ENCODE results near the gene EMSY. TPM values are rescaled to one million over a fixed set of nuclear protein-coding genes. Genes with fewer than 3 reads are reported as not detected.
A peak's percentile ranks its signal among the peaks of the same experiment; 100 is the strongest.

The EMSY gene
- total and polyA plus RNA-seq, 10 donors = 3.8 to 81.8 (median 32.1) TPM

DNA sequence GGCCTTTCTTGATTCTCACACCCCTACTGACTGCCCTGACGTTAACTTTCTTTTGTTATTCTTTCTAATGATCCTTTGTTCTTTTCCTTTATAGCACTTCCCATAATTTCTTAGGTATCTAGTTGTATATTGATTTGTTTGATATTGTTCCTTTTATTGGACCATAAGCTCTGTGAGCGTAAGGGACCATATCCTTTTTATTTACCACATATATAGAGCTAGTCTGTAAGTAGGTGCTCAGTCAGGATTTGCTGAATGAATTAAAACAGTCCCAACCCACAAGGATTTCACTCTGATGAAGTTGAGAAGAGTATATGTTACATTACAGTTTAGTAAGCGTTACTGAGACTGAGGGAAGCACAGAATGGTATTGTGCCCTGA is 68.8 kb downstream of the EMSY start:
- Histone ChIP-seq H3K9me3 (no peaks in the 10 kb centered on the region), H3K4me1 (peaks cover 0 to 12% (median 0%) of the 10 kb centered on the region in 6 donors), H3K27ac (peak overlapping the region in 2 of 8 donors; percentile 6 to 22), H3K36me3 (peaks cover 0 to 59% (median 5%) of the 10 kb centered on the region in 6 donors), H3K4me3 (no peak overlapping the region), H3K27me3 (replicated peaks in 1 of 7) (no peaks in the 10 kb centered on the region)
- intact Hi-C loops (cut with DNase I; ENCODE audit: low total_unique reads) = no loop called here
- TF ChIP-seq, protein P1, sequence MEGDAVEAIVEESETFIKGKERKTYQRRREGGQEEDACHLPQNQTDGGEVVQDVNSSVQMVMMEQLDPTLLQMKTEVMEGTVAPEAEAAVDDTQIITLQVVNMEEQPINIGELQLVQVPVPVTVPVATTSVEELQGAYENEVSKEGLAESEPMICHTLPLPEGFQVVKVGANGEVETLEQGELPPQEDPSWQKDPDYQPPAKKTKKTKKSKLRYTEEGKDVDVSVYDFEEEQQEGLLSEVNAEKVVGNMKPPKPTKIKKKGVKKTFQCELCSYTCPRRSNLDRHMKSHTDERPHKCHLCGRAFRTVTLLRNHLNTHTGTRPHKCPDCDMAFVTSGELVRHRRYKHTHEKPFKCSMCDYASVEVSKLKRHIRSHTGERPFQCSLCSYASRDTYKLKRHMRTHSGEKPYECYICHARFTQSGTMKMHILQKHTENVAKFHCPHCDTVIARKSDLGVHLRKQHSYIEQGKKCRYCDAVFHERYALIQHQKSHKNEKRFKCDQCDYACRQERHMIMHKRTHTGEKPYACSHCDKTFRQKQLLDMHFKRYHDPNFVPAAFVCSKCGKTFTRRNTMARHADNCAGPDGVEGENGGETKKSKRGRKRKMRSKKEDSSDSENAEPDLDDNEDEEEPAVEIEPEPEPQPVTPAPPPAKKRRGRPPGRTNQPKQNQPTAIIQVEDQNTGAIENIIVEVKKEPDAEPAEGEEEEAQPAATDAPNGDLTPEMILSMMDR (IDR thresholded peaks at IDR 0.05 in 8 of 11, conservative IDR thresholded peaks at IDR 0.05 in 3 of 11) = no peak
- TF ChIP-seq POLR2AphosphoS5 (IDR thresholded peaks at IDR 0.05) = no peak
- TF ChIP-seq POLR2A (IDR thresholded peaks at IDR 0.05) = no peak
- DNase-seq = no peak
- WGBS, 5 donors = 91 to 93% (median 91%) methylated on average over 3 of the region's 3 CpGs

DNA sequence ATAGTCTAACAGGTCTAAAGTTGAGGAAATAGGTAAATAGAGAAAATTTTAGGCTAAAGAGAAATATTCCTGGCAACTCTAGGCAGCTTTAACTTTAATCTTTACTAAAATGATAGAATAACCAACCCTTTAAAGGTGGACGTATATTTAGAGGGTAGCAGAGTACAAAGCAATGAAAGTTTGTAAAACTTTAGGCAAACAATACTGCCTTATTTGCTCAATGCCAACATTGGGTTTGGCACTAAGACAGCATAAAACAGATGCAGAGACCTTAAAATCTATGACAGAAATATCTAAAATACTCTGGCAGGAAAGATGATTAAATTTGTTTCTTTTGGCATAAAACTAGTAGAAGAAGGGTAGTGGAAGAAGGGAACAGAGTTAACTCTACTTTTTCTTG is 70.7 kb downstream of the EMSY start:
- Histone ChIP-seq H3K4me1 (peaks cover 0 to 12% (median 0%) of the 10 kb centered on the region in 6 donors), H3K27ac (no peak overlapping the region), H3K4me3 (no peak overlapping the region), H3K27me3 (replicated peaks in 1 of 7) (no peaks in the 10 kb centered on the region), H3K9me3 (no peaks in the 10 kb centered on the region), H3K36me3 (peaks cover 0 to 62% (median 8%) of the 10 kb centered on the region in 6 donors)
- 89 to 98% (median 94%) methylated on average over 1 of the region's 1 CpG for WGBS, 5 donors
- intact Hi-C loops (cut with DNase I; ENCODE audit: low total_unique reads) = no loop called here
- TF ChIP-seq POLR2A (IDR thresholded peaks at IDR 0.05) (no peak), POLR2AphosphoS5 (IDR thresholded peaks at IDR 0.05) (no peak)
- TF ChIP-seq, protein P1 (IDR thresholded peaks at IDR 0.05 in 8 of 11, conservative IDR thresholded peaks at IDR 0.05 in 3 of 11) = no peak
- no peak for DNase-seq

DNA sequence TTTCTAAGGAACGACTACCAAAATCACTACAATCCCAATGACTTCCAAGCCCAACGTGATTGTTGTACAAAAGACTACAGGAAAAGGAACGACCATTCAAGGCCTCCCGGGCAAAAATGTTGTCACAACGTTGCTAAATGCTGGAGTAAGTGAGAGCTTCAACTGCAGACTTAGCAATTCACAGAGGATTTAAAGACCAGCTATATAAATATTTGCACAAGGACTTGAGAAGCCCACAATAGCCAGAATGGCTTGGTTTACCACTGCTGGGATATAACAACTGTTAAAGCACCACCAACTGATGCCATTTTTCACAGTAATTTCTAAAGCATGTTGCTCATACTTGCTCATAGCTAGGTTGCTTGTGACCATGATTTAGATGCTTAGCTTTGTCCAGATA is 78.3 kb downstream of the EMSY start:
- intact Hi-C loops (cut with DNase I; ENCODE audit: low total_unique reads) = no loop called here
- WGBS, 5 donors = 69 to 84% (median 78%) methylated on average over 5 of the region's 5 CpGs
- no peak for DNase-seq
- no peaks in the 10 kb centered on the region for H3K4me1 ChIP-seq
- no peaks in the 10 kb centered on the region for H3K9me3 ChIP-seq
- no peaks in the 10 kb centered on the region for H3K27me3 ChIP-seq (replicated peaks in 1 of 7)
- H3K27ac ChIP-seq = no peak overlapping the region
- H3K4me3 ChIP-seq = no peak overlapping the region
- peaks cover 0 to 90% (median 36%) of the 10 kb centered on the region in 6 donors for H3K36me3 ChIP-seq
- TF ChIP-seq, protein P1 (IDR thresholded peaks at IDR 0.05 in 8 of 11, conservative IDR thresholded peaks at IDR 0.05 in 3 of 11) = no peak
- no peak for TF ChIP-seq POLR2AphosphoS5 (IDR thresholded peaks at IDR 0.05)

DNA sequence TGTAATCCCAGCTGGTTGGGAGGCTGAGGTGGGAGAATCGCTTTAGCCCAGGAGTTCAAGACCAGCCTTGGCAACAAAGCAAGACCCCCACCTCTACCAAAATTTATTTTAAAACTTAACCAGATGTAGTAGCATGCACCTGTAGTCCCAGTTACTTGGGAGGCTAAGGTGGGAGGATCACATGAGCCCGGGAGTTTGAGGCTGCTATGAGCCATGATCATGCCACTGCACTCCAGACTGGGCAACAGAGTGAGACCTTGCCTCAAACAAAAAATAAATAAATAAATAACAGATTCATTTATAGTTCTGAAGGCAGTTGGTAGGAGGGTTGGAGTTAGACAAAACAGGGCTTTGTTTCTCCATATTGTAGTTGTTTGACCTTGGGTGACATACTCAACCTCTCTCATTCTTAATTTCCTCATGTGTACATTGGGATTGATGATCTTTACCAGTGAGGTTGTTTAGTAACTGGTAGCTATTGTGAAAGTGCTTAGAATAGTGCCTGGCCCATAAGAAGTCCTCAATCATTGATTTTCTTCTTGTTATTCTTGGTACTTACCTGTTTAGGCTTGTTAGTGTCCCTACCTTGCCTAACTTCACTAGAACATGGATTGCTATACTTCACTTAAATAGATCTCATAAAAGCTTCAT is 79.1 kb downstream of the EMSY start:
- intact Hi-C loops (cut with DNase I; ENCODE audit: low total_unique reads) = no loop called here
- WGBS, 5 donors = 96 to 100% (median 98%) methylated on average over 2 of the region's 2 CpGs

More for the DNA sequence above, 79.1 kb downstream of the EMSY start:
- no peak for DNase-seq
- no peaks in the 10 kb centered on the region for H3K27me3 ChIP-seq (replicated peaks in 1 of 7)
- TF ChIP-seq POLR2A (IDR thresholded peaks at IDR 0.05) (no peak), POLR2AphosphoS5 (IDR thresholded peaks at IDR 0.05) (no peak)
- TF ChIP-seq, protein P1 (IDR thresholded peaks at IDR 0.05 in 8 of 11, conservative IDR thresholded peaks at IDR 0.05 in 3 of 11) = no peak
- H3K4me3 ChIP-seq = no peak overlapping the region
- no peaks in the 10 kb centered on the region for H3K4me1 ChIP-seq
- H3K36me3 ChIP-seq = peaks cover 0 to 92% (median 42%) of the 10 kb centered on the region in 6 donors
- no peaks in the 10 kb centered on the region for H3K9me3 ChIP-seq
- no peak overlapping the region for H3K27ac ChIP-seq

All from spleen (tissue), 11 donors.